Activated naive CD8-positive, alpha-beta T cell treated with anti-CD3 and anti-CD28 coated beads, Interleukin-2, amount 10 ng/mL, durations not matched to agents 7 days and 5 days (primary cell): Measurements from ENCODE around the gene CLPSL1. TPM values are rescaled to one million over a fixed set of nuclear protein-coding genes. Genes with fewer than 3 reads are reported as not detected.

ENCODE experiments used
- ATAC-seq: fragments of 150-1000 bp; cut with Tn5 transposase; one replicate; pipeline ENCODE4 v1.10.0; 2021; ENCODE audit warnings: low read depth, moderate library complexity
- POLR2A ChIA-PET: fragments of 350-600 bp; sonication (Branson Sonifier 250); formaldehyde crosslinking; loops from one replicate; lab custom pipeline; 2021; ENCODE audit warnings: antibody characterized with exemption; lab: Charles Lee
- DNase-seq: peaks from one replicate; pipeline ENCODE4 v3.0.0; 2021
- H3K27ac Mint-ChIP-seq: one replicate; pipeline ENCODE4 v1.8.0; 2022; ENCODE audit warnings: mild to moderate bottlenecking, mixed read lengths
- H3K27me3 Mint-ChIP-seq: one replicate; pipeline ENCODE4 v1.8.0; 2022; ENCODE audit warnings: mild to moderate bottlenecking, moderate library complexity, mixed read lengths
- H3K36me3 Mint-ChIP-seq: one replicate; pipeline ENCODE4 v1.8.0; 2021; ENCODE audit warnings: mild to moderate bottlenecking, mixed read lengths
- H3K4me1 Mint-ChIP-seq: one replicate; pipeline ENCODE4 v1.8.0; 2021; ENCODE audit warnings: mixed read lengths
- H3K4me3 Mint-ChIP-seq: one replicate; pipeline ENCODE4 v1.8.0; 2022; ENCODE audit warnings: mild to moderate bottlenecking, moderate library complexity, mixed read lengths
- H3K9me3 Mint-ChIP-seq: one replicate; pipeline ENCODE4 v1.8.0; 2021; ENCODE audit warnings: mixed read lengths
- total RNA-seq, 2 experiments: library from RNA; stranded (reverse); gene quantifications; one replicate each; pipeline ENCODE4 v1.2.3, GENCODE V29; 2021

Gene CLPSL1
- total RNA-seq, 2 experiments from 2014 or later = not detected

GRCh38 chr6:35774116-35774794 lies 6.6 kb upstream of the CLPSL1 start:
- no peak for DNase-seq
- no peak for ATAC-seq
- Mint-ChIP-seq H3K27ac (no peak overlapping the region), H3K4me3 (no peak overlapping the region), H3K27me3 (peaks cover 26% of the 10 kb centered on the region), H3K36me3 (no peaks in the 10 kb centered on the region), H3K9me3 (no peaks in the 10 kb centered on the region), H3K4me1 (peaks cover 5% of the 10 kb centered on the region)
- POLR2A ChIA-PET = no interaction called here

- POLR2A ChIA-PET = no interaction called here
- ATAC-seq = no peak
- Mint-ChIP-seq H3K27ac (no peak overlapping the region), H3K4me3 (no peak overlapping the region), H3K9me3 (no peaks in the 10 kb centered on the region), H3K36me3 (no peaks in the 10 kb centered on the region), H3K27me3 (peaks cover 27% of the 10 kb centered on the region), H3K4me1 (peaks cover 5% of the 10 kb centered on the region)
- no peak for DNase-seq
Observed at GRCh38 chr6:35775031-35775430, 5.8 kb upstream of the CLPSL1 start.

- ATAC-seq = peak; percentile 18
- peaks cover 4% of the 10 kb centered on the region for H3K4me1 Mint-ChIP-seq
- H3K36me3 Mint-ChIP-seq = no peaks in the 10 kb centered on the region
- peak; percentile 42 for DNase-seq
- peaks cover 30% of the 10 kb centered on the region for H3K27me3 Mint-ChIP-seq
- no peak within 1 kb of the TSS for H3K27ac Mint-ChIP-seq
- POLR2A ChIA-PET = no interaction called here
- H3K4me3 Mint-ChIP-seq = peak within 1 kb of the TSS; percentile 70
- H3K9me3 Mint-ChIP-seq = no peaks in the 10 kb centered on the region
Observed at GRCh38 chr6:35776364-35777215, 4.2 kb upstream of the CLPSL1 start, which contains the start of gene CLPSL2. TSS of gene CLPSL2 (plus strand) at chr6:35776598. CDS start at chr6:35776619, 21 bp downstream.

GRCh38 chr6:35777356-35778102 lies 3.3 kb upstream of the CLPSL1 start:
- no peak overlapping the region for H3K27ac Mint-ChIP-seq
- H3K9me3 Mint-ChIP-seq = no peaks in the 10 kb centered on the region
- H3K4me1 Mint-ChIP-seq = peaks cover 4% of the 10 kb centered on the region
- POLR2A ChIA-PET = no interaction called here
- peak overlapping the region; percentile 29 for H3K4me3 Mint-ChIP-seq
- DNase-seq (no peak), ATAC-seq (no peak)
- H3K36me3 Mint-ChIP-seq = no peaks in the 10 kb centered on the region
- peaks cover 32% of the 10 kb centered on the region for H3K27me3 Mint-ChIP-seq

GRCh38 chr6:35778437-35778836 lies 2.4 kb upstream of the CLPSL1 start:
- no peaks in the 10 kb centered on the region for H3K36me3 Mint-ChIP-seq
- POLR2A ChIA-PET = no interaction called here

GRCh38 chr6:35781290-35781689 lies 471 bp downstream of the CLPSL1 start:
- no peak for ATAC-seq
- Mint-ChIP-seq H3K27ac (no peak overlapping the region), H3K4me1 (peaks cover 2% of the 10 kb centered on the region), H3K9me3 (no peaks in the 10 kb centered on the region), H3K4me3 (no peak overlapping the region), H3K36me3 (no peaks in the 10 kb centered on the region), H3K27me3 (peaks cover 33% of the 10 kb centered on the region)
- DNase-seq = no peak
- POLR2A ChIA-PET = no interaction called here

More at GRCh38 chr6:35778437-35778836, 2.4 kb upstream of the CLPSL1 start:
- DNase-seq (no peak), ATAC-seq (no peak)
- no peaks in the 10 kb centered on the region for H3K9me3 Mint-ChIP-seq
- peaks cover 32% of the 10 kb centered on the region for H3K27me3 Mint-ChIP-seq
- no peak overlapping the region for H3K4me3 Mint-ChIP-seq
- no peak overlapping the region for H3K27ac Mint-ChIP-seq
- H3K4me1 Mint-ChIP-seq = peaks cover 4% of the 10 kb centered on the region

- Mint-ChIP-seq H3K27ac (no peak overlapping the region), H3K9me3 (no peaks in the 10 kb centered on the region), H3K4me3 (no peak overlapping the region), H3K36me3 (no peaks in the 10 kb centered on the region), H3K27me3 (peaks cover 37% of the 10 kb centered on the region), H3K4me1 (no peaks in the 10 kb centered on the region)
- POLR2A ChIA-PET = no interaction called here
- ATAC-seq = no peak
- no peak for DNase-seq
Observed at GRCh38 chr6:35782424-35782823, 1.6 kb downstream of the CLPSL1 start.

- Mint-ChIP-seq H3K9me3 (no peaks in the 10 kb centered on the region), H3K4me3 (no peak overlapping the region), H3K36me3 (no peaks in the 10 kb centered on the region), H3K4me1 (no peaks in the 10 kb centered on the region), H3K27me3 (peaks cover 42% of the 10 kb centered on the region), H3K27ac (no peak overlapping the region)
- ATAC-seq (no peak), DNase-seq (no peak)
- POLR2A ChIA-PET = interaction anchor here (0.7 kb wide), 1 partner anchor 117 kb away, joined by 3 read pairs; no protein-coding TSS in a partner anchor
Observed at GRCh38 chr6:35784200-35784599, 3.4 kb downstream of the CLPSL1 start.

- POLR2A ChIA-PET = no interaction called here
- Mint-ChIP-seq H3K36me3 (no peaks in the 10 kb centered on the region), H3K4me3 (no peak overlapping the region), H3K4me1 (no peaks in the 10 kb centered on the region), H3K27ac (no peak overlapping the region), H3K9me3 (no peaks in the 10 kb centered on the region), H3K27me3 (peaks cover 46% of the 10 kb centered on the region)
- ATAC-seq = no peak
- no peak for DNase-seq
Observed at GRCh38 chr6:35786272-35786671, 5.5 kb downstream of the CLPSL1 start.

- peaks cover 46% of the 10 kb centered on the region for H3K27me3 Mint-ChIP-seq
- no peaks in the 10 kb centered on the region for H3K9me3 Mint-ChIP-seq
Observed at GRCh38 chr6:35786810-35787209, 6.0 kb downstream of the CLPSL1 start.

GRCh38 chr6:35787266-35788218 lies 6.7 kb downstream of the CLPSL1 start:
- POLR2A ChIA-PET = interaction anchor here (0.6 kb wide), 1 partner anchor 629 kb away, joined by 4 read pairs; no protein-coding TSS in a partner anchor
- Mint-ChIP-seq H3K4me1 (no peaks in the 10 kb centered on the region), H3K4me3 (no peak overlapping the region), H3K36me3 (no peaks in the 10 kb centered on the region), H3K9me3 (no peaks in the 10 kb centered on the region), H3K27ac (no peak overlapping the region), H3K27me3 (peaks cover 44% of the 10 kb centered on the region)
- ATAC-seq (no peak), DNase-seq (no peak)

More at GRCh38 chr6:35786810-35787209, 6.0 kb downstream of the CLPSL1 start:
- Mint-ChIP-seq H3K36me3 (no peaks in the 10 kb centered on the region), H3K27ac (no peak overlapping the region), H3K4me1 (no peaks in the 10 kb centered on the region), H3K4me3 (no peak overlapping the region)
- DNase-seq = no peak
- POLR2A ChIA-PET = no interaction called here
- ATAC-seq = no peak

GRCh38 chr6:35788423-35788982 lies 7.7 kb downstream of the CLPSL1 start:
- POLR2A ChIA-PET = no interaction called here
- no peak overlapping the region for H3K27ac Mint-ChIP-seq
- ATAC-seq = no peak

More at GRCh38 chr6:35788423-35788982, 7.7 kb downstream of the CLPSL1 start:
- no peaks in the 10 kb centered on the region for H3K4me1 Mint-ChIP-seq
- peaks cover 47% of the 10 kb centered on the region for H3K27me3 Mint-ChIP-seq
- no peak for DNase-seq
- no peak overlapping the region for H3K4me3 Mint-ChIP-seq
- H3K36me3 Mint-ChIP-seq = no peaks in the 10 kb centered on the region
- no peaks in the 10 kb centered on the region for H3K9me3 Mint-ChIP-seq
